Activated effector memory CD4-positive, alpha-beta T cell treated with anti-CD3 and anti-CD28 coated beads, Interleukin-2, amount 50 U/mL, for 16 hours (primary cell): ENCODE data around the gene CCNL1.
A peak's percentile ranks its signal among the peaks of the same experiment; 100 is the strongest.
"Not testable (repeated sequence)": the region's sequence is repeated elsewhere in the genome, so short reads cannot be mapped to it uniquely, and the experiment has no call there.

Source experiments
- DNase-seq: peaks from one replicate; pipeline ENCODE4 v3.0.0-alpha.2; 2020

CCNL1 gene

GRCh38 chr3:157159762-157160657 lies at the start of gene CCNL1:
TSS of gene CCNL1 (minus strand) at chr3:157160147. CDS start at chr3:157160094, 53 bp downstream.
- peak; percentile 98 for DNase-seq

GRCh38 chr3:157204880-157205279 lies 44.9 kb upstream of the CCNL1 start:
- DNase-seq: no peak

DNA sequence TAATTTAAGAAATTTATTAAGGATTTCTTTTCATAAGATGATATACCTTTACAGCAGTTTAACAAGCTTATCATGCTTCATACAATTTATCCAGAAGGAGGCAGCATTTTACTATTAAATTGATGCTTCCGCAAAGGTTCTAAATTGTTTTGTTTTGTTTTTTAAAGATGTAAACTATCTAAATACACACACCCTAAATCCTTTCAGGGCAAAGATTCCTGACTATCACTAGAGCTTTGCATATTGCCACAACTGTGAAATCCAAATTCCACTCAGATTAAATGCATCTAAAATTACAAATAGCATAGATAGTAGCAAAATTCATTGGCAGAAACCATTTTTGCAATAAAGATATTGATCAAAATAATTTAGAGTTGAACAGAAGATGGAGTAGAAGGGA lies 44.5 kb upstream of the CCNL1 start:
- DNase-seq: no peak

- no peak for DNase-seq
Measured at GRCh38 chr3:157201648-157202278, 41.8 kb upstream of the CCNL1 start.

DNA sequence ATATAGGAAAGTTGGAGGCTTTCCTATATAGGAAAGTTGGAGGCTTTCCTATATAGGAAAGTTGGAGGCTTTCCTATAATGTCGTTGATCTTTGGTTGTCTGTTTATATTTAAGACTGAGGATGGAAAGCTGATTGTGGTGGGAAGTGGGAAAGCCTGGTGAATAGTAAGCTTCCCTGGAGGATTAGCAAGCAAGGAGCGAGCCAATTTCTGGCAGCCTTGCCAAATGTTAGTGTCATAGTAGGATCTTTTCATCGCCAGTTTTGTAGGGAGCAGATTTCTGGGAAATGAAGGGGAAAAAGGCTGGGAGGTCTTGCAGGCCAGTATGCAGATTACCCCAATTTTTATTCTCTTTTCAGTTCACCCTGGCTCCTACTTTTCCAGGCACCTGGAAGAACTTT lies 39.9 kb upstream of the CCNL1 start:
- no peak for DNase-seq

GRCh38 chr3:157195965-157196364 lies 36.0 kb upstream of the CCNL1 start:
- DNase-seq: no peak

GRCh38 chr3:157191149-157191548 lies 31.2 kb upstream of the CCNL1 start:
- not testable (repeated sequence) for DNase-seq

DNA sequence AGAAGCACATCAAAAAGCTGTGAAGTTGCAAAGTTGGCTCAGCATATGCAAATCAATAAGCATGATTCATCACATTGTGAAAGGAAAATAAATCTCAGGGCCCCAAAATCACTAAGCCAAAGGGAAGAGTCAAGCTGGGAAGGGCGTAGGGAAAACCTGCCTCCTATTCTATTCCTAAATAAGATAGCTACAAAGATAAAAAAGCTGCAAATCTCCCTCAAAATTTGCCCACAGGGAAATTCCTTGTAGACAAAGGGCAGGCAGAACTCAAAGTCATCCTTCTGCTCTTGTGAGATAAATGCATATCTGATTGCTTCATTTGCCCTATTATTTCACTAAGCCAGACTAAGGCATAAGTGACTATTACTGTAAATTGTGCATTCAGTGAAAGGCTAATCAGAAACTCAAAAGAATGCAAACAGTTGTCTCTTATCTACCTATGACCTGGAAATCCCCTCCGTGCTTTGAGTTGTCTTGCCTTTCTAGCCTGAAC lies 30.5 kb upstream of the CCNL1 start:
- no peak for DNase-seq

DNA sequence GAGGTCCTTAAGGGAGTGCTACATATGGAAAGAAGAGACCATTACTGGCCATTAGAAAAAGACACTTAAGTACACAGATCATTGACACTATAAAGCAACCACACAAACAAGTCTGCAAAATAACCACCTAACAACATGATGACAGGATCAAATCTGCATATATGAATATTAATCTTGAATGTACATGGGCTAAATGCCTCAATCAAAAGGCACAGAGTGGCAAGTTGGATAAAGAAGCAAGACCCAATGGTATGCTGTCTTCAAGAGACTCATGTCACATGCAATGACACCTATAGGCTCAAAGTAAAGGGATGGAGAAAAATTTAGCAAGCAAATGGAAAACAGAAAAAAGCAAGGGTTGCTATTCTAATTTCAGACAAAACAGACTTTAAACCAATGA lies 28.4 kb upstream of the CCNL1 start:
- DNase-seq: no peak

DNA sequence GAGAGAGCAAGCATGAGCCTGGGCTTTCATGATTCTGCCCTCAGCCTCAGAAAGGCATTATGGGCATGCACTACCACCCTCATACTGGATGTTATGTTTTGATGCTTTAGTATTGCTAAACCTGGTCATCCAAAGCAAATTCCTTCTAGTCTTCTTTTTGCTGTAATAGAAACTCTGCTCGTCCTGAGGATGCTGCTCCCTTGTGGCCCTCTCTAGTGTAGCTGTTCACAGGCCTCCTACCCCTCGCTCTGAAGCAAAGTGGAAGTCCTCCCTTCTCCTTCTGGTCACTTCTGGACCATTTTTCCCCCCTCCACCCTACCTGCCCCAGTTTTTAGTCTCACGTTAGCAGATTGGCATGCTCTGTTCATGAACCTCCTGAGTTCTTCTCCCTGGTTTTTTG lies 22.9 kb upstream of the CCNL1 start:
- DNase-seq: no peak

- no peak for DNase-seq
Measured at GRCh38 chr3:157180262-157180661, 20.3 kb upstream of the CCNL1 start.

DNA sequence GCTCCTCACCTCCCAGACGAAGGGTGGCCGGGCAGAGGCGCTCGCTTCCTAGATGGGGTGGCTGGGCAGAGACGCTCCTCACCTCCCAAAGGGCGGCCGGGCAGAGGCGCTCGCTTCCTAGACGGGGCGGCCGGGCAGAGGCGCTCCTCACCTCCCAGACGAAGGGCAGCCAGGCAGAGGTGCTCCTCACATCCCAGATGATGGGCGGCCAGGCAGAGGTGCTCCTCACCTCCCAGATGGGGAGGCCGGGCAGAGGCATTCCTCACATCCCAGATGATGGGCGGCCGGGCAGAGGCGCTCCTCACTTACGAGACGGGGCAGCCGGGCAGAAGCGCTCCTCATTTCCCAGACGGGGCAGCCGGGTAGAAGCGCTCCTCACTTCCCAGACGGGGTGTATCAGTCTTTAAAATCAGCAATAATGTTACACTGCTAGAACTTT lies 19.4 kb upstream of the CCNL1 start:
- no peak for DNase-seq

- not testable (repeated sequence) for DNase-seq
Measured at GRCh38 chr3:157178503-157179364, 18.8 kb upstream of the CCNL1 start.

DNA sequence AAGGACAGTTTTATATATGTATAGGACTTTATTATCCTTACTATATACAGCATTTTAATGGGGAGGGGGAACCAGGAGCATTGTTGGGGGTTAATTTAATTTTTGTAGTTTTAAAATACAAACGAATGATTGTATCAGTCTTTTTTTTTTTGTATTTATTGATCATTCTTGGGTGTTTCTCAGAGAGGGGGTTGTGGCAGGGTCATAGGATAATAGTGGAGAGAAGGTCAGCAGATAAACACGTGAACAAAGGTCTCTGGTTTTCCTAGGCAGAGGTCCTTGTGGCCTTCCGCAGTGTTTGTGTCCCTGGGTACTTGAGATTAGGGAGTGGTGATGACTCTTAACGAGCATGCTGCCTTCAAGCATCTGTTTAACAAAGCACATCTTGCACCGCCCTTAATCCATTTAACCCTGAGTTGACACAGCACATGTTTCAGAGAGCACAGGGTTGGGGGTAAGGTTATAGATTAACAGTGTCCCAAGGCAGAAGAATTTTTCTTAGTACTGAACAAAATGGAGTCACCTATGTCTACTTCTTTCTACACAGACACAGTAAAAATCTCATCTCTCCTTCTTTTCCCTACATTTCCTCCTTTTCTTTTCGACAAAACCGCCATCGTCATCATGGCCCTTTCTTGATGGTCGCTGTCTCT lies 18.0 kb upstream of the CCNL1 start:
- DNase-seq: not testable (repeated sequence)

- no peak for DNase-seq
Measured at GRCh38 chr3:157176934-157177333, 17.0 kb upstream of the CCNL1 start.

DNA sequence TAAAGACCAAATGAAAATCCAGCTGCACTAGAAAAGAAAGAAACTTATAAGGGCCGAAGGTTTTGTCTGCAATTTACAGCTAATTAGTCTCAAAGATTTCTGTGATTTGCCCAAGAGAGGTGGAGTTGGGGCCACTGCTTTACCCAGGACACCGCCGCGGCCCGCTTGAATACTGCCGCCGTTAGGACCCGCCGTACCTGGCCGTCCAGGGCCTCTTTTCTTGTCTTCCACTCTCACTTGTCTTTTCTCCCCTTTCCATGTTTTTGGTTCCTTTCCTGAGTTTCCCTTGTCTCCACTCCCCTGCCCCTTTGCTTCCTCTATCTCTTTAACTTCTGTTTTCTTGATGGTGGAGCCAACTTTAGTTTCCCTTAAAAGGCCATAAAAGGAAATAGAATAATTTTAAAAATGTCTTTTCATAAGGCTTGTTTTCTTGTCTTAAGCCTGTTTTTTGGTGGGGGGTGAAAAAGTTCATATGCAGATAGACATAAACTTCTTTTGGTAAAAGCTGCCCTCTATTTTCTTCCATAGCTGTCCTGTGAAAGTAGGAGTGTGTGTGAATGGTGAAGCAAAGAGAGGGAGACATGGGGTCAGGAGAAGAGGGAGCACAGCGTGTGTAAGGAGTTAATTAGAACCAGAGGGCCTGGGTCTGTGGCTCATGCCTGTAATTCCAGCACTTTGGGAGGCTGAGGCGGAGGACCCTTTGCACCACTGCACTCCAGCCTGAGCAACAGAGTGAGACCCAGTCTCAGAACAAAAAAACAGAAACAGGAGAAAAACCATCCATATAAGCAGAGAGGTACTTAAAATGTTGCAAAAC lies 16.0 kb upstream of the CCNL1 start:
- DNase-seq: no peak

GRCh38 chr3:157174649-157175498 lies 14.9 kb upstream of the CCNL1 start:
- DNase-seq: peak; percentile 99

- DNase-seq: no peak
Measured at GRCh38 chr3:157174290-157174648, 14.3 kb upstream of the CCNL1 start.

- DNase-seq: not testable (repeated sequence)
Measured at GRCh38 chr3:157173343-157173742, 13.4 kb upstream of the CCNL1 start.

DNA sequence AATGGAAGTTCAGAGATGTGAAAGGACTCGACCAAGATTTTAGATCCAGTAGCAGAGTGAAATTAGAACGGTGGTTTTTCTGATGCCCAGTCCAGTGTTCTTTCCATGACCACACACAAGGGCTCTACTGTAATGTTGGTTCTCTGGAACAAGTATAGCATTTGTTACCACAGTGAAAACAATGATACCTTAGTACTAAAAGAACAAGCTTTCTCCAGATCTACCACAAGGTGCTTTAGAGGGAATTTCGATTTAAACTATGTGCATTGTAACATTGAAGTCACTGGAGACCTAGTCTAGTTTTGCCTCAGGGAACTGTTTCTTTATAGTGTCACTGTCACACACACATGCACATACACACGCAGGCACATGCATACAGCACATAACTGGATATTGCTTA lies 12.8 kb upstream of the CCNL1 start:
- no peak for DNase-seq

GRCh38 chr3:157170861-157171260 lies 10.9 kb upstream of the CCNL1 start:
- no peak for DNase-seq
